NB4 (cell line): ENCODE results near the gene MCUB.
A peak's percentile ranks its signal among the peaks of the same experiment; 100 is the strongest.
"Not testable (repeated sequence)": the region's sequence is repeated elsewhere in the genome, so short reads cannot be mapped to it uniquely, and the experiment has no call there.

Experiments
- DNase-seq: peaks from one replicate; pipeline ENCODE4 v3.0.0; 2010; ENCODE audit warnings: low read depth
- H3K4me3 ChIP-seq: one replicate; pipeline ENCODE4 v1.5.1; 2011; ENCODE audit warnings: mild to moderate bottlenecking, low read depth, low read length, moderate library complexity
- CTCF ChIP-seq: IDR thresholded peaks from one replicate; pipeline ENCODE4 v1.5.1; 2012; ENCODE audit warnings: low read depth, low read length
- MAX ChIP-seq: IDR thresholded peaks from 2 replicates; pipeline ENCODE4 v1.6.1; 2011; ENCODE audit warnings: low read depth, low read length
- MYC ChIP-seq: IDR thresholded peaks from 2 replicates; pipeline ENCODE4 v1.6.1; 2011; ENCODE audit warnings: low read depth, low read length
- POLR2A ChIP-seq: IDR thresholded peaks from 2 replicates; pipeline ENCODE4 v1.6.1; 2011; ENCODE audit warnings: mild to moderate bottlenecking; ENCODE audit not compliant: insufficient read length; ENCODE audit errors: extremely low read depth

MCUB gene

GRCh38 chr4:109574443-109574850 lies 14.4 kb downstream of the MCUB start:
- peak; percentile 38 for DNase-seq
- no peak overlapping the region for H3K4me3 ChIP-seq
- TF ChIP-seq MYC = no peak
- no peak for TF ChIP-seq CTCF
- no peak for TF ChIP-seq POLR2A
- TF ChIP-seq MAX = no peak

- H3K4me3 ChIP-seq = no peak overlapping the region
- DNase-seq = no peak
- TF ChIP-seq CTCF = no peak
- TF ChIP-seq MYC = no peak
- TF ChIP-seq POLR2A = no peak
- TF ChIP-seq MAX = no peak
Measured at GRCh38 chr4:109574931-109575804, 15.1 kb downstream of the MCUB start.

DNA sequence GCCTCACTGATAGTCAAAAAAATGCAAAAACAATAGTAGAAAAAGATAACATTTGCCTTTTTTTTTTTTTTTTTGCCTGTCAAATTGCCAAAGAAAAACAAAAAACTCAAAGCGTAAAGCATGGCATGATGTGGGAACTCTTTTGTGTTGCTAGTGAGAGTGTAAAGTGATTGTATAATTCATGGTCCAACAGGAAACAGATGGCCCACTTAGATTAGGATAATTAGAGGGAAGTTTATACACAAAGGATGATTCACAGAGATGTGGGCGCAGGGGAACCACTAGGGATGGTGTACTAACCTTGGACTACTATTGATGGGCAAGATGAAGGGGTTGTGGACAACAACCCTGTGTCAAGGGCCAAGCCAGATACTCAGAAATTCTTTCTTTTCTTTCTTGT lies 16.4 kb downstream of the MCUB start:
- H3K4me3 ChIP-seq = no peak overlapping the region
- peak; percentile 61 for DNase-seq
- no peak for TF ChIP-seq CTCF
- no peak for TF ChIP-seq MYC
- no peak for TF ChIP-seq POLR2A
- TF ChIP-seq MAX = no peak

GRCh38 chr4:109578846-109579245 lies 18.8 kb downstream of the MCUB start:
- TF ChIP-seq CTCF (no peak), POLR2A (no peak), MYC (no peak), MAX (no peak)
- H3K4me3 ChIP-seq = no peak overlapping the region
- DNase-seq = no peak

DNA sequence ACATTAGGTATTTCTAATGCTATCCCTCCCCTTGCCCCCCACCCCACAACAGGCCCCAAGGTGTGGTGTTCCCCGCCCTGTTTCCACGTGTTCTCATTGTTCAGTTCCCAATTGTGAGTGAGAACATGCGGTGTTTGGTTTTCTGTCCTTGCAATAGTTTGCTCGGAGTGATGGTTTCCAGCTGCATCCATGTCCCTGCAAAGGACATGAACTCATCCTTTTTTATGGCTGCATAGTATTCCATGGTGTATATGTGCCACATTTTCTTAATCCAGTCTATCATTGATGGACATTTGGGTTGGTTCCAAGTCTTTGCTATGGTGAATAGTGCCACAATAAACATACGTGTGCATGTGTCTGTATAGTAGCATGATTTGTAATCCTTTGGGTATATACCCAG lies 20.0 kb downstream of the MCUB start:
- not testable (repeated sequence) for DNase-seq, H3K4me3 ChIP-seq

GRCh38 chr4:109588176-109588575 lies 28.1 kb downstream of the MCUB start:
- TF ChIP-seq CTCF = no peak
- no peak for TF ChIP-seq MYC
- TF ChIP-seq MAX = no peak
- no peak for TF ChIP-seq POLR2A
- no peak overlapping the region for H3K4me3 ChIP-seq
- no peak for DNase-seq
